Measurements from ENCODE around the gene PRKCE.

PRKCE gene

DNA sequence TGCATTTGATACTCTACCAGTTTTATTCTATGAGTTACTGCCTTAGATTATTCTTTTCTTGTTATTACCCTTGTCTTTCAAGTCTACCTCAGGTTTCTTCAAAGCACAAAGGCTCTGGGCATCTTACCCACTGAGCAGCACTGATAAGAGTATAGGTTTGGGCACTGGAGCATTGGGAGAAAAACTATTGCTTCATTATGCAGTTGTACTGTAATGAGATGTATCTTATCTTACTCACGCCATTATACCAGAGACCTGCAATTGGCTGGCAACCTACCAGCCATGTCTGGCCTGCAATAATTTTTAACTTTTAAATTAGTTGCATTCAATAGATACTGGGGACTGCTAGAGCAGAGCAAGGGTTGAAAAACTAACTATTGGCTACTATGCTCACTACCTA, 21.5 kb upstream of the PRKCE start:
- no peak for DNase-seq (ENCODE audit: low read depth)
- TF ChIP-seq CTCF (conservative IDR thresholded peaks at IDR 0.05; ENCODE audit: control insufficient read depth, insufficient read depth, low read depth, low read length), result no peak
- H3K4me3 ChIP-seq (ENCODE audit: control insufficient read depth, low read depth, low read length), result no peak overlapping the region

- no peak overlapping the region for H3K4me3 ChIP-seq (ENCODE audit: control insufficient read depth, low read depth, low read length)
- DNase-seq (ENCODE audit: low read depth), result no peak
- TF ChIP-seq CTCF (conservative IDR thresholded peaks at IDR 0.05; ENCODE audit: control insufficient read depth, insufficient read depth, low read depth, low read length), result no peak
Measured at GRCh38 chr2:45631319-45631718, 20.2 kb upstream of the PRKCE start.

GRCh38 chr2:45631955-45632354, 19.5 kb upstream of the PRKCE start:
- no peak overlapping the region for H3K4me3 ChIP-seq (ENCODE audit: control insufficient read depth, low read depth, low read length)
- DNase-seq (ENCODE audit: low read depth), result no peak
- no peak for TF ChIP-seq CTCF (conservative IDR thresholded peaks at IDR 0.05; ENCODE audit: control insufficient read depth, insufficient read depth, low read depth, low read length)

- no peak overlapping the region for H3K4me3 ChIP-seq (ENCODE audit: control insufficient read depth, low read depth, low read length)
- no peak for DNase-seq (ENCODE audit: low read depth)
- no peak for TF ChIP-seq CTCF (conservative IDR thresholded peaks at IDR 0.05; ENCODE audit: control insufficient read depth, insufficient read depth, low read depth, low read length)
Measured at GRCh38 chr2:45634223-45634622, 17.3 kb upstream of the PRKCE start.

GRCh38 chr2:45636008-45636407, 15.5 kb upstream of the PRKCE start:
- no peak for DNase-seq (ENCODE audit: low read depth)
- no peak overlapping the region for H3K4me3 ChIP-seq (ENCODE audit: control insufficient read depth, low read depth, low read length)
- TF ChIP-seq CTCF (conservative IDR thresholded peaks at IDR 0.05; ENCODE audit: control insufficient read depth, insufficient read depth, low read depth, low read length), result no peak

GRCh38 chr2:45637440-45637839, 14.0 kb upstream of the PRKCE start:
- peak; percentile 72 for DNase-seq (ENCODE audit: low read depth)
- no peak overlapping the region for H3K4me3 ChIP-seq (ENCODE audit: control insufficient read depth, low read depth, low read length)
- no peak for TF ChIP-seq CTCF (conservative IDR thresholded peaks at IDR 0.05; ENCODE audit: control insufficient read depth, insufficient read depth, low read depth, low read length)

DNA sequence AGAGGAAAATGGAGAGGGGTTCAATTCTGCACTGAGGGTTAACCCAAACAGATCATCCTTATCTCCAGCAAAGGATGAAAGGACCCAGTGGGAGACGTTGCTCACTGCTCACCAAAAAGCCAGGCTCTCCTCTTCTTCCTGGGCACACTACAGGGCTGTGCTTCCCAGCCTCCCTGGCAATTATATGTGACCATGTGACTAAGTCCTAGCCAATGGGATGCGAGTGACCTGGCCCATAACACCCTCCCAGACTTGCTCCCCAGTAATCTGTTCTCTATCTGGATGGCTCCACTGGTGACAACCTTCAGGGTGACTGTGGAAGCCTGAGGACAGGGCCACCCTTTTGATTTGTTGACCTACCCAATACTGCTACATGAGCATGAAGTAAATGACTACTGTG, 10.9 kb upstream of the PRKCE start:
- TF ChIP-seq CTCF (conservative IDR thresholded peaks at IDR 0.05; ENCODE audit: control insufficient read depth, insufficient read depth, low read depth, low read length), result no peak
- DNase-seq (ENCODE audit: low read depth), result no peak
- no peak overlapping the region for H3K4me3 ChIP-seq (ENCODE audit: control insufficient read depth, low read depth, low read length)
